Measurements from ENCODE around the gene HHAT. TPM values are rescaled to one million over a fixed set of nuclear protein-coding genes. Genes with fewer than 3 reads are reported as not detected.

HHAT gene
- total RNA-seq, 2 experiments from 2014 or later = 5.2 to 9.5 TPM

- Histone ChIP-seq H4K20me1 (ENCODE audit: insufficient read depth, low read length) (no peaks in the 10 kb centered on the region), H3K36me3 (ENCODE audit: insufficient read depth, low read length) (no peaks in the 10 kb centered on the region), H3K9me3 (ENCODE audit: low read length) (no peaks in the 10 kb centered on the region), H3K4me3 (ENCODE audit: low read depth, low read length, poor library complexity, severe bottlenecking) (no peak overlapping the region), H3K4me2 (ENCODE audit: low read length) (no peak overlapping the region), H3K79me2 (ENCODE audit: insufficient read depth, low read depth, low read length) (no peaks in the 10 kb centered on the region), H3K27ac (ENCODE audit: low read depth, low read length, poor library complexity, severe bottlenecking) (no peak overlapping the region), H3K4me1 (ENCODE audit: insufficient read depth, low read length, poor library complexity, severe bottlenecking) (no peaks in the 10 kb centered on the region), H3K9me2 (ENCODE audit: insufficient read depth, low read length) (no peaks in the 10 kb centered on the region), H2AFZ (ENCODE audit: low read length) (no peak overlapping the region)
- BruUV-seq (replicated peaks) = no TSS peak
- DNase-seq (ENCODE audit: low spot score) = no peak
- POLR2A ChIA-PET = no interaction called here
- TF ChIP-seq EZH2phosphoT487 (IDR thresholded peaks at IDR 0.05; ENCODE audit: borderline replicate concordance, low read depth, low read length) (no peak), CTCF (conservative IDR thresholded peaks at IDR 0.05; ENCODE audit: low read length) (no peak)
- intact Hi-C loops (cut with micrococcal nuclease; ENCODE audit: unreplicated experiment) = no loop called here
- CTCF ChIA-PET (ENCODE audit: unreplicated experiment) = no interaction called here
Measured at GRCh38 chr1:210625715-210626114, 297.0 kb downstream of the HHAT start.

GRCh38 chr1:210626341-210626740 lies 297.6 kb downstream of the HHAT start:
- H3K27ac ChIP-seq (ENCODE audit: low read depth, low read length, poor library complexity, severe bottlenecking) = no peak overlapping the region
- H2AFZ ChIP-seq (ENCODE audit: low read length) = no peak overlapping the region
- TF ChIP-seq EZH2phosphoT487 (IDR thresholded peaks at IDR 0.05; ENCODE audit: borderline replicate concordance, low read depth, low read length) (no peak), CTCF (conservative IDR thresholded peaks at IDR 0.05; ENCODE audit: low read length) (no peak)
- no peaks in the 10 kb centered on the region for H3K36me3 ChIP-seq (ENCODE audit: insufficient read depth, low read length)
- no peak overlapping the region for H3K4me3 ChIP-seq (ENCODE audit: low read depth, low read length, poor library complexity, severe bottlenecking)
- ChIA-PET POLR2A (interaction anchor here (0.7 kb wide), 1 partner anchor 321 kb away, joined by 3 read pairs; no protein-coding TSS in a partner anchor), CTCF (ENCODE audit: unreplicated experiment) (no interaction called here)
- no peaks in the 10 kb centered on the region for H3K9me3 ChIP-seq (ENCODE audit: low read length)
- no peaks in the 10 kb centered on the region for H3K79me2 ChIP-seq (ENCODE audit: insufficient read depth, low read depth, low read length)
- no peaks in the 10 kb centered on the region for H3K4me1 ChIP-seq (ENCODE audit: insufficient read depth, low read length, poor library complexity, severe bottlenecking)
- no peak for DNase-seq (ENCODE audit: low spot score)
- no peaks in the 10 kb centered on the region for H3K9me2 ChIP-seq (ENCODE audit: insufficient read depth, low read length)
- H4K20me1 ChIP-seq (ENCODE audit: insufficient read depth, low read length) = no peaks in the 10 kb centered on the region
- intact Hi-C loops (cut with micrococcal nuclease; ENCODE audit: unreplicated experiment) = no loop called here
- BruUV-seq (replicated peaks) = no TSS peak
- no peak overlapping the region for H3K4me2 ChIP-seq (ENCODE audit: low read length)

- Histone ChIP-seq H3K79me2 (ENCODE audit: insufficient read depth, low read depth, low read length) (no peaks in the 10 kb centered on the region), H3K27ac (ENCODE audit: low read depth, low read length, poor library complexity, severe bottlenecking) (no peak overlapping the region), H3K4me3 (ENCODE audit: low read depth, low read length, poor library complexity, severe bottlenecking) (no peak overlapping the region), H3K4me1 (ENCODE audit: insufficient read depth, low read length, poor library complexity, severe bottlenecking) (no peaks in the 10 kb centered on the region), H3K4me2 (ENCODE audit: low read length) (no peak overlapping the region), H4K20me1 (ENCODE audit: insufficient read depth, low read length) (no peaks in the 10 kb centered on the region), H3K36me3 (ENCODE audit: insufficient read depth, low read length) (no peaks in the 10 kb centered on the region), H2AFZ (ENCODE audit: low read length) (no peak overlapping the region), H3K9me3 (ENCODE audit: low read length) (no peaks in the 10 kb centered on the region), H3K9me2 (ENCODE audit: insufficient read depth, low read length) (no peaks in the 10 kb centered on the region)
- intact Hi-C loops (cut with micrococcal nuclease; ENCODE audit: unreplicated experiment) = no loop called here
- no peak for DNase-seq (ENCODE audit: low spot score)
- CTCF ChIA-PET (ENCODE audit: unreplicated experiment) = no interaction called here
- POLR2A ChIA-PET = no interaction called here
- BruUV-seq (replicated peaks) = no TSS peak
- TF ChIP-seq CTCF (conservative IDR thresholded peaks at IDR 0.05; ENCODE audit: low read length) (no peak), EZH2phosphoT487 (IDR thresholded peaks at IDR 0.05; ENCODE audit: borderline replicate concordance, low read depth, low read length) (no peak)
Measured at GRCh38 chr1:210627755-210628154, 299.1 kb downstream of the HHAT start.
